Measurements from ENCODE around the gene VSTM1.
"Not testable (repeated sequence)": the region's sequence is repeated elsewhere in the genome, so short reads cannot be mapped to it uniquely, and the experiment has no call there.

Gene VSTM1

GRCh38 chr19:54063350-54064116, at the start of gene VSTM1:
VSTM1 (minus strand) TSS chr19:54063897; CDS start chr19:54063777, 120 bp downstream.
- DNase-seq: no peak

GRCh38 chr19:54109651-54110050, 46.0 kb upstream of the VSTM1 start:
- no peak for DNase-seq

GRCh38 chr19:54108496-54108895, 44.8 kb upstream of the VSTM1 start:
- DNase-seq: no peak

- DNase-seq: no peak
These were observed 44.3 kb upstream of the VSTM1 start for GRCh38 chr19:54107876-54108490.

GRCh38 chr19:54106716-54107115, 43.0 kb upstream of the VSTM1 start:
- no peak for DNase-seq

- DNase-seq: no peak
These were observed 42.1 kb upstream of the VSTM1 start for GRCh38 chr19:54105796-54106195.

- DNase-seq: no peak
These were observed 41.5 kb upstream of the VSTM1 start for GRCh38 chr19:54104998-54105715.

GRCh38 chr19:54102421-54103169, 38.9 kb upstream of the VSTM1 start, which contains the start of gene NDUFA3:
NDUFA3 (plus strand) TSS chr19:54102855; CDS start chr19:54102879, 24 bp downstream.
- peak; percentile 96 to 97 for DNase-seq

GRCh38 chr19:54100561-54100960, 36.9 kb upstream of the VSTM1 start, which contains the start of gene OSCAR:
OSCAR (minus strand) TSS chr19:54100803; CDS start chr19:54100792, 11 bp downstream.
- no peak for DNase-seq

GRCh38 chr19:54099903-54100255, 36.2 kb upstream of the VSTM1 start:
- not testable (repeated sequence) for DNase-seq

GRCh38 chr19:54099190-54099902, 35.6 kb upstream of the VSTM1 start:
- no peak for DNase-seq

GRCh38 chr19:54096617-54097106, 33.0 kb upstream of the VSTM1 start:
- peak in 1 of 2 experiments; percentile 37 for DNase-seq

GRCh38 chr19:54095859-54096616, 32.3 kb upstream of the VSTM1 start:
- DNase-seq: peak; percentile 54 to 70

- no peak for DNase-seq
These were observed 31.6 kb upstream of the VSTM1 start for GRCh38 chr19:54095136-54095858.

GRCh38 chr19:54094426-54095000, 30.8 kb upstream of the VSTM1 start:
- DNase-seq: no peak

- DNase-seq: no peak
These were observed 20.7 kb upstream of the VSTM1 start for GRCh38 chr19:54084410-54084809.

- no peak for DNase-seq
These were observed 17.3 kb upstream of the VSTM1 start, which contains the start of gene TARM1 for GRCh38 chr19:54081032-54081431. TARM1 (minus strand) TSS chr19:54081365; CDS start chr19:54081340, 25 bp downstream.

- no peak for DNase-seq
These were observed 13.6 kb upstream of the VSTM1 start for GRCh38 chr19:54077334-54077733.

- DNase-seq: no peak
These were observed 11.2 kb upstream of the VSTM1 start for GRCh38 chr19:54074851-54075250.

- DNase-seq: no peak
These were observed 10.1 kb upstream of the VSTM1 start for GRCh38 chr19:54073829-54074228.

Measured in activated T-cell treated with anti-CD3 and anti-CD28 coated beads, Interleukin-2, amount 50 U/mL, for 48 hours (primary cell).